Thoracic aorta (tissue), 2 donors: Measurements from ENCODE around the gene XRCC5. TPM values are rescaled to one million over a fixed set of nuclear protein-coding genes. Genes with fewer than 3 reads are reported as not detected.

Source experiments
- ATAC-seq: fragments of 150-250 bp; one replicate; pipeline ENCODE4 v1.8.0; 2017; ENCODE audit warnings: low read depth; ENCODE audit not compliant: insufficient number of reproducible peaks, low FRiP score
- DNase-seq: peaks from one replicate; pipeline ENCODE4 v3.0.0-alpha.2; 2020; ENCODE audit warnings: low spot score
- H3K27ac ChIP-seq, 2 donors: fragments of 200-600 bp; sonication (generic); 1 replicate in 1 of 2; 2 replicates in 1 of 2; pipeline ENCODE4 v1.5.1; 2016; ENCODE audit warnings: mild to moderate bottlenecking in 2 of 2, moderate library complexity in 2 of 2
- H3K27me3 ChIP-seq: fragments of 200-600 bp; sonication (generic); replicated peaks from 2 replicates; pipeline ENCODE4 v1.6.0; 2016; ENCODE audit warnings: mild to moderate bottlenecking; ENCODE audit not compliant: insufficient read depth
- H3K36me3 ChIP-seq: fragments of 200-600 bp; sonication (generic); one replicate; pipeline ENCODE4 v1.5.1; 2016
- H3K4me1 ChIP-seq, 2 donors: fragments of 200-600 bp; sonication (generic); 1 replicate in 1 of 2; 2 replicates in 1 of 2; pipeline versions ENCODE4 v1.5.1 to v1.6.0; 2016; ENCODE audit warnings: low read depth in 2 of 2, mild to moderate bottlenecking in 1 of 2; ENCODE audit not compliant: control insufficient read depth in 1 of 2
- H3K4me3 ChIP-seq: fragments of 200-600 bp; sonication (generic); 2 replicates; pipeline ENCODE4 v1.5.1; 2016; ENCODE audit warnings: mild to moderate bottlenecking
- H3K9me3 ChIP-seq: fragments of 200-600 bp; sonication (generic); 2 replicates; pipeline ENCODE4 v1.5.1; 2016
- CTCF ChIP-seq: fragments of 200-600 bp; sonication (generic); IDR thresholded peaks from one replicate; pipeline ENCODE4 v1.5.1; 2019; ENCODE audit warnings: antibody characterized with exemption
- total RNA-seq, 2 donors: library from RNA; depleted of rRNA; stranded (reverse); fragments of >200 nt; gene quantifications; one replicate each; pipeline versions ENCODE4 v1.1.0 to v1.2.3, GENCODE V29; 2016

XRCC5 gene
- total RNA-seq, result 100 to 1,000 TPM; 137 to 152 TPM

GRCh38 chr2:216108967-216109921, at the start of gene XRCC5:
Gene XRCC5, plus strand, starts transcription at chr2:216109348. Its CDS starts 89 bp downstream, at chr2:216109437.
- Histone ChIP-seq H3K4me3 (peak within 1 kb of the TSS; percentile 95), H3K36me3 (peaks cover 9% of the 10 kb centered on the region), H3K27ac (peak within 1 kb of the TSS; percentile 91 to 92), H3K9me3 (no peaks in the 10 kb centered on the region), H3K4me1 (peaks cover 7 to 34% of the 10 kb centered on the region in 2 donors), H3K27me3 (no peaks in the 10 kb centered on the region)
- ATAC-seq (peak; percentile 87), DNase-seq (peak; percentile 79)
- no peak for TF ChIP-seq CTCF

- ATAC-seq (no peak), DNase-seq (no peak)
- no peaks in the 10 kb centered on the region for H3K4me1 ChIP-seq
Measured at GRCh38 chr2:216064014-216064630, 45.0 kb upstream of the XRCC5 start.

GRCh38 chr2:216064665-216065064, 44.5 kb upstream of the XRCC5 start:
- no peak overlapping the region for H3K27ac ChIP-seq
- ATAC-seq, result no peak
- TF ChIP-seq CTCF, result no peak
- no peaks in the 10 kb centered on the region for H3K36me3 ChIP-seq
- DNase-seq, result no peak
- H3K4me3 ChIP-seq, result no peak overlapping the region
- no peaks in the 10 kb centered on the region for H3K4me1 ChIP-seq
- H3K9me3 ChIP-seq, result no peaks in the 10 kb centered on the region
- no peaks in the 10 kb centered on the region for H3K27me3 ChIP-seq

More at GRCh38 chr2:216064014-216064630, 45.0 kb upstream of the XRCC5 start:
- Histone ChIP-seq H3K27me3 (no peaks in the 10 kb centered on the region), H3K36me3 (no peaks in the 10 kb centered on the region), H3K9me3 (no peaks in the 10 kb centered on the region), H3K4me3 (no peak overlapping the region), H3K27ac (no peak overlapping the region)
- TF ChIP-seq CTCF, result no peak

GRCh38 chr2:216066230-216066629, 42.9 kb upstream of the XRCC5 start:
- ATAC-seq, result no peak
- no peak overlapping the region for H3K27ac ChIP-seq
- no peak for DNase-seq

More at GRCh38 chr2:216066230-216066629, 42.9 kb upstream of the XRCC5 start:
- H3K4me3 ChIP-seq, result no peak overlapping the region
- TF ChIP-seq CTCF, result no peak
- H3K27me3 ChIP-seq, result no peaks in the 10 kb centered on the region
- H3K4me1 ChIP-seq, result no peaks in the 10 kb centered on the region
- H3K36me3 ChIP-seq, result no peaks in the 10 kb centered on the region
- H3K9me3 ChIP-seq, result no peaks in the 10 kb centered on the region
